NCI-H2029 treated with DMSO at 0.1 percent for 48 hours (cell line): ENCODE measurements around the gene DAD1.
A peak's percentile ranks its signal among the peaks of the same experiment; 100 is the strongest.
"Not testable (repeated sequence)": the region's sequence is repeated elsewhere in the genome, so short reads cannot be mapped to it uniquely, and the experiment has no call there.

Experiments used
- DNase-seq: peaks from one replicate; lab custom pipeline; 2025; lab: John Stamatoyannopoulos, UW

Gene DAD1

DNA sequence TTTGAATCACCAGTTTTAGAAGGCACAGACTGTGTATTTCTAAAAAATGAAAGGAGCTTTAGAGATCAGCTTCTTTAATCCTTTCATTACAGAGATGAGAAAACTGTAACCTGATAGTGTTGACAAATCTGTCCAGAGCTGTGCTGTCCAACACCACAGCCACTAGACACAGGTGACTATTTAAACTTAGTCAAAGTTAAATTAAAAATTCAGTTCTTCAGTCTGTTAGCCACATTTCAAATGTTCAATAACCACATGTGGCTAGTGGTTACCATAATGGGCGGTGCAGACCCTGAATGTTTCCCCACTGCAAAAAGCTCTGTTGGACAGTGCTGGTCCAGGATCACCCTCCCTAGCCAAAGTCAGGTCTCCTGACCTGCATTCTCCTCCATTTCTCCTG lies 21.6 kb downstream of the DAD1 start:
- no peak for DNase-seq

- DNase-seq, result no peak
These were observed 22.2 kb downstream of the DAD1 start for GRCh38 chr14:22566845-22567244.

- not testable (repeated sequence) for DNase-seq
These were observed 22.8 kb downstream of the DAD1 start for GRCh38 chr14:22566266-22566665.

- no peak for DNase-seq
These were observed 23.6 kb downstream of the DAD1 start for GRCh38 chr14:22565391-22565945.

DNA sequence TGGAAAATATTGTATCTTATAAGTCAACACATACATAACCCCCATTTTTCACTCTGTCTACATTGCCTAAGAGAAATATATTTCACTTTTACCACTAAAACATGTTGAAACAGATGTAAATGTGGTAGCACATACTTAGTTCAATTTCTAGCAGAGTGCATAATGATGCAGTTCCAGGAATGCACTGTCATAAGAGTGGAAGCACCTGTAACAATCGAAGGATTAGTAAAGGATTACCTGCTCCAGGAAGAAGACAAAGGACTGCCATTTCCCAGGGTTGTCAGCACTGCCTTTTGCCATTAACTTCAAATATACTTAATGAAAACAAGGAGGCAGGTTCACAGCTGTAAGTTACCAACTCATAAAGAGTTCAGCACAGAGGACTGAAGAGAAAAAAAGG lies 24.6 kb downstream of the DAD1 start:
- DNase-seq, result no peak

- DNase-seq, result no peak
These were observed 25.0 kb downstream of the DAD1 start for GRCh38 chr14:22563987-22564386.

DNA sequence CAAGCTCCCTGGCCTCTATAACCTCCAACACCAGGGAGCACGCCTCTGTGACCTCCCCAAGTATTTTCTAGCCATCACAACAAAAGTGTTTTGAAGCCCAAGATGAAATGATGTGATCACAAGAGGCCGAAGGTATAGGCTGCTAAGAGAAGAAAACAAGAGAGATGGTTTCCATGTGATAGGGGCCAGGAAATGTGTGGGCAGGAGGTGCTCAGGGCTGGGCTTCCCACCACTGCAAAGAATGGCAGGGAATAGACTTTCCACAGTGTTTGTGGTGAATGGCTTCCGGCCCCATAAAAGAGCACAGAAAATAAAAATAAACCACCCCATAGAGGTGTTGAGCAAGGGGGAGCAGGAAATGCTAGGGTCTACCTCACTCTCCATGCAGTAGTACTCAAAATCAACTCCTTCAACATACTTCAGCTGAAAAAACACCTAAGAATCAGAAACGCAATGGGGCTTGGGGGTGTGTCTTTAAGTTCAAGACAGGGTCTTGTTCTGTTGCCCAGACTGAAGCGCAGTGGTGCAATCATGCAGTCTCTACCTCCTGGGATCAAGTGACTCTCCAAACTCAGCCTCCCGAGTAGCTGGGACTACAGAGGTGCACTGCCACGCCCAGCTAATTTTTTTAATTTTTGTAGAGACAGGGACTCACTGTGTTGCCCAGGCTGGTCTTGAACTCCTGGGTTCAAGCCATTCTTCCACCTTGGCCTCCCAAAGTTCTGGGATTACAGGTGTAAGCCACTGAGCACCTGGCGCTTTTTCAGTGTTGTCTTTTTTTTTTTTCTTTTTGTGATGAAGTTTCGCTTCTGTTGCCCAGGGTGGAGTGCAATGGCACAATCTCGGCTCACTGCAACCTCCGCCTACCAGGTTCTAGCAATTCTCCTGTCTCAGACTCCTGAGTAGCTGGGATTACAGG lies 27.1 kb downstream of the DAD1 start:
- no peak for DNase-seq

GRCh38 chr14:22561366-22561660 lies 27.7 kb downstream of the DAD1 start:
- DNase-seq, result no peak

GRCh38 chr14:22560662-22561365 lies 28.2 kb downstream of the DAD1 start:
- peak; percentile 32 for DNase-seq

DNA sequence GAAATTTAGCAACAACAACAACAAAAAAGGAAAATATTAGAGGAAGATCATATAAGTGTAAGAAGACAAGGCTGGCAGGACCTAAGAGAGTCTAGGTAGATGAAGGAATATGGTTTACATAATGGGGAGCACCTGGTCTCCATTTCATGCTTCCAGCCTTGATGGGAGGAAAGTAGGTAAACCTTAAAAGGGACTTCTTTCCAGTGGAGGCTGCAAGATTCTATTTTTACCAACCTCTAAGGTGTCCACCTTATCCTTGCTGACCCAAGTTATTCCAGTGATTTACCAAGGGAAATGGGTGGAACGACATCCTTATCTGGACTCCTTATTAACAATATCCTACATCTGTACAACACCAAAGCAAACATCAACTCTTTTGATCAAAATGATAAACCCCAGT lies 30.0 kb downstream of the DAD1 start:
- no peak for DNase-seq

DNA sequence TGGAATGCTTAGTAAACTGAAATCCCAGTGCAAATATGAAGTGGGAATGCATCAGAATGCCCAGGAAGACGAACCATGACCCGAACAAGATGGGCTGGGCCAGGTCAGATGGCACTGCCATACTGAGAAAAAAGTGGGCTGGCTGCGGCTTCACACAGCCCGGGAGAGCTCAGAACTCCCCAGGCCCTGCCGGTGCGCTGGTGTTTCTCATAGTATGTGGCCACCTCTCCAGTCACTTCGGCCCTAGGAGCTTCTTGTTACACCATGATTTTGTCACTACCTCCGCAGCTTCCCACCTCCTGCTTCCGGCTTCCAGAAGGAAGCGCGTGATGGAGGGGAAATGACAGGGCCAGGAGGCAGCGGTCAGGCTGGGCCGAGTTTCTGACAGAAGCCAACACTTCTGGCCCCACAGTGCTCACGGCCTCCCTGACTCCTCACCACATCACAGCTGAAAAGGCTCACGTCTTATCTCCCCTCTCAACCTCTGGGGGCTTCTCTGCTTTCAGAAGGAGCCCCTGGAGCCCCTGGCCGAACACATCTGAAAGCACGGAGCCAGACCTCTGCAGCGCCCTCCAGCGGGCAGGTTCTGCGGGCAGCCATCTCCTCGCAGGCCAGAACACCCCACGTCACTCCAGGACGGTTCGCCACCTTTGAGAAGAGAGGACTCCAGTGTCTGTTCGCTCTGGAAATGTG lies 30.7 kb downstream of the DAD1 start:
- DNase-seq, result no peak

- DNase-seq, result no peak
These were observed 31.2 kb downstream of the DAD1 start for GRCh38 chr14:22557846-22558220.

GRCh38 chr14:22556990-22557623 lies 31.9 kb downstream of the DAD1 start:
- DNase-seq, result no peak

GRCh38 chr14:22556021-22556989 lies 32.7 kb downstream of the DAD1 start:
- DNase-seq, result no peak

- no peak for DNase-seq
These were observed 33.5 kb downstream of the DAD1 start for GRCh38 chr14:22555384-22556011.

GRCh38 chr14:22554498-22555383 lies 34.3 kb downstream of the DAD1 start:
- no peak for DNase-seq

- DNase-seq, result not testable (repeated sequence)
These were observed 35.0 kb downstream of the DAD1 start for GRCh38 chr14:22553861-22554497.

DNA sequence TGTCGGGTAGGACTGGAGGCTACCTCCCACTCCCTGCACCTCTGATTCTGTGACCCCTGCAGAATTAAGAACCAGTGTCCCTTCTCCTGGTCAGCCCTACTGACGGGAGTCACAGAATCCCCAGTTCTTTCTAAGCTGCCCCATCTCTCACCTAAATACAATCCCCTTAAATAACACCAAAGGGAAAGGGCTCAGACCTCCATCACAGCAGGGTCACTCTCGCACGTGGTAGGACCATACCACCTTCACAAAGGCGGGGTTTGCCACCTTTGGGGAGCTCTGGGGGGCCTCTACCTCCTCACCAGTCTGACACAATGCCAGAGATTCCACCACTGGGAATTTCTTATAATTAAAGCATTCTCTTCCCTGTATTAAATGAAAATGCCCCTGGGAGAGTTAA lies 35.6 kb downstream of the DAD1 start:
- no peak for DNase-seq

- no peak for DNase-seq
These were observed 36.3 kb downstream of the DAD1 start for GRCh38 chr14:22552827-22553076.
